RCC 7860 (cell line): Measurements from ENCODE around the gene SORCS2.

Experiments used
- DNase-seq: peaks from one replicate; pipeline ENCODE4 v3.0.0-alpha.2; 2015; ENCODE audit warnings: low spot score
- FAIRE-seq: peaks from 2 replicates; lab custom pipeline; 2012; peaks lifted over from hg19 to GRCh38; lab: Jason Lieb, UNC

The SORCS2 gene

GRCh38 chr4:7723625-7724024 is 531.3 kb downstream of the SORCS2 start:
- no peak for FAIRE-seq

DNA sequence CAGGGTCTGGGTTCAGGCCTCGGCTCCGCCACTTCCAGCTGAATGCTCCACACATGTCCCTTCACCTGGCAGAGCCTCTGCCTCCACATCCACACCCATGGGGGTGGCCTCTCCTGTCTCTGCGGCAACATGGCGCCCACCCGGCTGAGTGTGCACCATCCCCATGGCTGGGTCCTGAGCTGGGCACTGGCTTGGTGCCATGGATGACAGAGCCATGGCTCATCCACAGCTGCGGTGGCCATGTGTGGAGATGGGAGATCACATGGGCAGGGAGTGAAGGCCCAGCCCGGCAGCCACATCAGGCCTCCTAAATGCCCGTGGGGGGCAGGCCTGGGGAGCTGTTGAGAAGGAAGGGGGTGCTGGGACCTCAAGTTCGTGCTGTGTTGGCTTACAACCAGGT is 533.6 kb downstream of the SORCS2 start:
- DNase-seq (peak; percentile 57), FAIRE-seq (no peak)

More at GRCh38 chr4:7723625-7724024, 531.3 kb downstream of the SORCS2 start:
- no peak for DNase-seq

DNA sequence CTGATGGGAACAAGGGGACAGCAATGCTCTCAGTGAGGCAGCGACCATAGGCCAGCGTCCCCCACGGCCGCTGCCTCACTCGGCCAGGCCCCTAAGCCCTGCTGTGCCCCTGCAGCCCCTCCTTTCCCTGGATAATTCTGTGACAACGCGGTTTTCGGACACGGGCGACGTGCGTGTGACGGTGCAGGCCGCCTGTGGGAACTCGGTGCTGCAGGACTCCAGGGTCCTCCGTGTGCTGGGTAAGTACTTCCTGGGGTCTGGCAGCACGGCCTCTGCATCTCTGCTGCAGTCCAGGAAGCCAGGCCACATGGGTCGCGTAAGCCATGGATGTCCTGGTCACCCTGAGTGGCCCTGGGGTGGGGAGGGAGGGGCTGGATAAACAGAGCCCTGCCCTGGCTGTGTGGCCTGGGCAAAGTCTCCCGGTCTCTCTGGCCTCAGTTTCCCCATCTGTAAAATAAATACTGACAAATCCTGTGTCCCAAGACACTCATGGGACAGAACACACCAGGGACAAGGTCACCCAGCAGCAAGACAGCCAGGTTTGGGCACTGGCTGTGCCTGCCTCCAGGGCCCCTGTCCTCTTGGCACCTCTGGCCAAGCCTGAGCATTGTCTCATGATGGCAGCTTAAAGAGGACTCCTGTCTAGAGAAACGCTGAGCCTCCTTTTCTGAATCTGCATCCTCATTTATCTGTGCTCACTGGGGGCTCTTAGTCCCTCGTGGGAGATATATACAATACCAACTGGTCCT is 534.5 kb downstream of the SORCS2 start:
- FAIRE-seq (no peak), DNase-seq (no peak)

DNA sequence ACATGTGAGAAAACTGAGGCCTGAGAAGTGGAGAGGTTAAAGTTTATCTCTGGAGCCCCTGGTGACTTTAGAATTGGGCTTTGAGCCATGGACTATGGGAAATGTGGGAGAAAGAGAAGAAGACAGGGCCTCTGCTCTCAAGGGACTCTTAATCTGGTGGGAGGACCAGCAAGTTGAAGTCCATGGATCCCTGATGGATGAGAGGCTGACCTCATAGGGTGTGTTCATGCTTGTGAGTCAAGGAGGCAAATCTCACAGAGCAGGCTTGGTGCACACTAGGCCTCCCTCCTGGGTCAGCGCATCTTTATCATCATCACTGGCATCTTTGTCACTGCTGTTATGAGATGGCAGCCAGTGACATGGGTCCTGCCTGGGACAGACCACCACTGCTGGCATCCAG is 535.4 kb downstream of the SORCS2 start:
- no peak for DNase-seq
- no peak for FAIRE-seq

DNA sequence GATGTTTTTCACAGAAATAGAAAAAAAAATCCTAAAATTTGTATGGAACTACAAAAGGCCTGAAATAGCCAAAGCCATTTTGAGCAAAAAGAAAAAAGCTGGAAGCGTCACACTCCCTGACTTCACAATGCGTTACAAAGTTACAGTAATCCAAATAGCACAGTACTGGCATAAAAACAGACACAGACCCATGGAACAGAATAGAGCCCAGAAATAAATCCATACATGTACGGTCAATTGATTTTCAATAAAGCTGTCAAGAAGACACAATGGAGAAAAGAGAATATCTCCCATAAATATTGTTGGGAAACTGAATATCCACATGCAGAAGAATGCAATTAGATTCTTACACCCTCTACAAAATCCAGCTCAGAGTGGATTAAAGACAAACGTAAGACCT is 539.1 kb downstream of the SORCS2 start:
- DNase-seq: no peak
- FAIRE-seq: no peak

GRCh38 chr4:7732263-7732662 is 539.9 kb downstream of the SORCS2 start:
- FAIRE-seq (no peak), DNase-seq (no peak)

DNA sequence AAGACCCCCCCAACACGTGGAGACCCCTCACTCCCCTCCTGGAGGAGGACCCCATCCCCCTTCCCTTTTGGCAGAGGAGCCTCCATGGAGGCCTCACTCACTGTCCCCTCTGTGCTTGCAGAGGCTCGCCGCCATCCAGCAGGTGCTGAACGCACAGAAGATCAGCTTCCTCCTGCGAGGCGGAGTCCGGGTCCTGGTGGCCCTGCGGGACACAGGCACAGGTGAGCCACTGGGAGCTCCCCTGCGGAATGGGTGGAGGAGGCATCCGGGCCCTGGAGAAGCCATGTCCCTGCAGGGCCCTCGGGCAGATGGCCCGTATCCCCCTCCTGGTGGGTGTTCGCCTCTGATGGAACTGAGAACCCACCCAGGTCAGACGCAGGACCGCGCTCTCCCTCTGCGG is 540.9 kb downstream of the SORCS2 start:
- DNase-seq: no peak
- no peak for FAIRE-seq

DNA sequence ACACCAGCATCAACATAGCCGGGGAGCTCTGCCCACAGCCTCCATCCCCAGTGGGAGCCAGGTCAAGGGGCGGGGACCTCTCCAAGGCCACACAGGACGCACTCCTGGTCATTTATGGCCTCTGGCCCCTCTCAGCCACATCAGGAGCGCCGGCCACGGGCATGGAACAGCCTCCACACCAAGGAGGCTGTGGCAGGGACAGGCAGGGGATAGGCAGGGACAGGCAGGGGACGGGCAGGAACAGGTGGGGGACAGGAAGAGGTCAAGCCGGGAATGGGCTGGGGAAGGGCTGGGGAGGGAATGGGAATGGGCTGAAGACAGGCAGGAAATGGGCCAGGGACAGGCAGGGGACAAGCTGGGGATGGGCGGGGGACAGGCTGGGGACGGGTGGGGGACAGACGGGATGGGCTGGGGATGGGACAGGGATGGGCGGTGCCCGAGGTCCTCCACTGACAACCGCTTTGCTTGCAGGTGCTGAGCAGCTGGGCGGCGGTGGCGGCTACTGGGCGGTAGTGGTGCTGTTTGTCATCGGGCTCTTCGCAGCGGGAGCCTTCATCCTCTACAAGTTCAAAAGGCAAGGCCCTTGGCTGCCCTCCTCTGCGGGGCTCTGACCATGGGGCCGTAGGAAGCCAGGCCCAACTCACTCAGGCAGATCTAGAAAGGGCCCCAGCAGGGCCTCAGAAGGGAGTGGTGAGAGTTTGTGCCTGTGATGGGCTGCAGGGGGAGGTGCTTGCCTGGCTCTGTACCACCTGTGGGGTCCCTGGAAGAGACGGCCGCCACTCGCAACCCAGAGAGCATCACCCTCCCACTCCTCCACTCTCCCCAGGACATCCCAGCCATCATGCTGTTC is 541.7 kb downstream of the SORCS2 start:
- no peak for FAIRE-seq
- DNase-seq: no peak

GRCh38 chr4:7734651-7735260 is 542.4 kb downstream of the SORCS2 start:
- DNase-seq: no peak
- no peak for FAIRE-seq

- FAIRE-seq: no peak
Observed at GRCh38 chr4:7735395-7735794, 543.1 kb downstream of the SORCS2 start.

GRCh38 chr4:7735961-7736360 is 543.6 kb downstream of the SORCS2 start:
- FAIRE-seq: no peak
- DNase-seq: no peak

More at GRCh38 chr4:7735395-7735794, 543.1 kb downstream of the SORCS2 start:
- DNase-seq: no peak

DNA sequence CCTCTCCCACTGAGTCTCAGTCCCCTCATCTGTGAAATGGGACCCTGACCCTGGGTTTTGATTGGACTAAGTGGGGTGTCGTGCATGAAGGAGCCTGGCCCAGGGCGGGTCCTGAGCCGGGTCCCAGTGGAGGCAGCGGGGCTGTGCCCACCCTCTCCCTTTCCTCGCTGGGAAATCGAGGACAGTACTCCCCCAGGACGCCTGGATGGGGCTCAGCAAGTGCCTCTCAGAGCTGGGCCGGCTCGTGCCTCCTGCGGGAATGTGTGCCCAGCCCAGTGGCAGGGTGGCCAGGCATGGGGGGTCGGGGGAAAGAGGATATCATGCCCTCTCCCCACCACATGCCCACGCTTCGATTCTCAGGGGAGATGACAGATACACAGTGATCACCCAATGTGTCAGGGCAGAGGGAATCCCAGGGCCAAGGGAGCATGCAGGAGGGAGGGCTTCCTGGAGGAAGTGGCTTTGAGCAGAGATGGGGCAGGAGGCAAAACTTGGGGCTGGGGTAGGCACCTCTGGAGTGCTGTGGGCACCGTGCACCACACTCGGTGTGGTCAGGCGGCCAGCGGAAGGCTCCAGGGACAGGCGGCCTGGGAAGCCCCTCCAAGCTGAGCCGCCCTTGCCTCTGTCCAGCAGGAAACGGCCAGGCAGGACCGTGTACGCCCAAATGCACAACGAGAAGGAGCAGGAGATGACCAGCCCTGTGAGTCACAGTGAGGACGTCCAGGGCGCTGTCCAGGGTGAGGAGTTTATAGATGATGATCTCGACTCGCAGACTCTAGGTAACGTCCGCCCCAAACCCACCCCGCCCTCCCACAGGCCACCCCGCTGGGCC is 544.3 kb downstream of the SORCS2 start:
- DNase-seq (peak; percentile 26), FAIRE-seq (no peak)

- FAIRE-seq: no peak
- DNase-seq: no peak
Observed at GRCh38 chr4:7737268-7737645, 544.9 kb downstream of the SORCS2 start.

DNA sequence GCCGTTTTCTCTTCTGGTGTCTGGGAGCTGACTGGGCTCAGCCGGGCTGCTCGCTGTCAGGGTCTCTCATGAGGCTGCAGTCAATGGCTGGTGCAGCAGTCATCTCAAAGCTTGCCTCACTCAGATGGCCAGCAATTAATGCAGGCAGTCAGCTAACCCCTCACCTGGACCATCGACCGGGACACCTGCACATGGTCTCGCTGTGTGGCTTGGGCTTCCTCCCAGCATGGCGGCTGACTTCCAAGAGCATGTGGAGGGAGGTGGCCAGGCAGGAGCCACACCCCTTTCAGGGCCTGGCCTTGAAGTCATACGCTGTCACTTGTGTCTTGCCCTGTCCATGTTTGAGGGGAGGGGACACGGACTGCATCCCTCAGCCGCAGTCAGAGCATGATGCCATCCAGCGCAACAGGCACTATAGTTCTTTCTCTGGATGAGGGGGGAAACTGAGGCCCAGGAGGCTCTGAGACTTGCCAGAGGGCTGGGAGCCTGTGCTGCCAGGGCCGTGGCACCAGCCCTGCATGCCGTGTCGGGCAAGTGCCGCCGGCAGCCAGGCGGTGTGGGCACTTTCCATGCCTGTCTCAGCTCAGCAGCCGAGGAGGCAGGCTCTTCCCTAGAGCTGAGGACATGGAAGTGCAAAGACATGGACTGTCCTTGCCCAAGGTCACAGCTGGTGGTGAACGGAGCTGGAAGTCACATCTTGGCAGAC is 545.6 kb downstream of the SORCS2 start:
- DNase-seq (no peak), FAIRE-seq (no peak)

GRCh38 chr4:7738458-7739076 is 546.2 kb downstream of the SORCS2 start:
- FAIRE-seq: no peak
- DNase-seq: no peak

- FAIRE-seq: no peak
- DNase-seq: no peak
Observed at GRCh38 chr4:7739077-7739917, 547.0 kb downstream of the SORCS2 start.

- FAIRE-seq: no peak
- no peak for DNase-seq
Observed at GRCh38 chr4:7739918-7740865, 547.9 kb downstream of the SORCS2 start.
